RPMI7951 (cell line): Measurements from ENCODE around the gene SV2B. TPM values are rescaled to one million over a fixed set of nuclear protein-coding genes. Genes with fewer than 3 reads are reported as not detected.

ENCODE experiments used
- DNase-seq: peaks from one replicate; pipeline ENCODE4 v3.0.0-alpha.2; 2012; ENCODE audit warnings: low read depth
- total RNA-seq: library from RNA; depleted of rRNA; stranded (reverse); fragments of >200 nt; shearing (Covaris generic); gene quantifications from 2 replicates; pipeline ENCODE4 v1.2.3, GENCODE V29; 2014

The SV2B gene
- total RNA-seq, 1 experiment from 2014 or later: not detected

DNA sequence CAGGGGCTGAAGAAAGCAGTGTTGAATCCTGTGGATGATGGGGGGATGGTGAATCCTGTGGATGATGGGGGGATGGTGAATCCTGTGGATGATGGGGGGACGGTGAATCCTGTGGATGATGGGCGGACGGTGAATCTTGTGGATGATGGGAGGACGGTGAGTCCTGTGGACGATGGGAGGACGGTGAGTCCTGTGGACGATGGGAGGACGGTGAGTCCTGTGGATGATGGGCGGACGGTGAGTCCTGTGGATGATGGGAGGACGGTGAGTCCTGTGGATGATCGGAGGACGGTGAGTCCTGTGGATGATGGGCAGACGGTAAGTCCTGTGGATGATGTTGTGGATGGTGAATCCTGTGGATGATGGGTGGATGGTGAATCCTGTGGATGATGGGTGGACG, 170.7 kb downstream of the SV2B start:
- no peak for DNase-seq

DNA sequence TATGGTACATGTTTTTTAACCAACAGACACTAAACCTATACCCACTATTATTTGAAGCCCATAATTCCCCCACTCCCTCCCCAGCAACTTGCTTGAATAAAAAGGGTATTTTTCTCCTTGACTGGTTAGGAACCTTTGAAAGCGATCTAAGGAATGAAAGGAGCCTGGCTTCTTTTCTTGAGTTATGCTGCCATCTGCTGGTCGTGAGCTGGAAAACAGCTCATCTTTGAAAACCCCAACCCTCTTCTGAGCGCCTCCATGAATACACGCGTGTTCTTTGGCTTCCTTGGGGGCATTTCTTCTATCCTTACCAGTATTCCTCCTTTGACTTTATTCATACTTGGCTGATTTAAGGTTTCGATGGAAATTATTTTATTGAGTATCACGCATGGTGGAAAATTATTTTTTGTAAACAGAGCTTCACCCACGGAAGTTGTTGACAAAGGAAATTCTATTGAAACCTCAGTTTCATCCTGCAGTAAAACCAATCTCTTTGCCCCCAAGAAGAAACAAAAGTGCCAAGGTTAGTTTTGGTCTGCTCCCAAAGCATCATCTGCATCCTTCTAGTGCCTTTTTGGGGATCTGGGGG, 171.6 kb downstream of the SV2B start:
- DNase-seq: peak; percentile 63

DNA sequence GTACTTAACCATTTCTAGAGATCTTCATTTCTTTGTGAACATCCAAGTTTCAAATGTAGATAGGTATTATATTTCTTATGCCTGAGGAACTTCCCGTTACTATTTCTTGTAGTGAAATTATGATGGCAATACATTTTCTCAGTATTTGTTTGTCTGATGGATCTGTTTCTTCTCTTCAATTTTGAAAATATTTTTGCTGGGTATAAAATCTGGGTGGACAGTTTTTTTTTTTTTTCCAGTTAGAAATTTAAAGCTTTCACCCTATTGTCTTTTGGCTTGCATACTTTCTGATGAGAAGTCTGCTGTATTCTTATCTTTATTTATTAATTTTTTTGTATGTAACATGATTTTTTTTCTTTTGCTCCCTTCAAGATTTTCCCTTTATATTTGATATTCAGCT, 175.8 kb downstream of the SV2B start:
- DNase-seq: no peak

DNA sequence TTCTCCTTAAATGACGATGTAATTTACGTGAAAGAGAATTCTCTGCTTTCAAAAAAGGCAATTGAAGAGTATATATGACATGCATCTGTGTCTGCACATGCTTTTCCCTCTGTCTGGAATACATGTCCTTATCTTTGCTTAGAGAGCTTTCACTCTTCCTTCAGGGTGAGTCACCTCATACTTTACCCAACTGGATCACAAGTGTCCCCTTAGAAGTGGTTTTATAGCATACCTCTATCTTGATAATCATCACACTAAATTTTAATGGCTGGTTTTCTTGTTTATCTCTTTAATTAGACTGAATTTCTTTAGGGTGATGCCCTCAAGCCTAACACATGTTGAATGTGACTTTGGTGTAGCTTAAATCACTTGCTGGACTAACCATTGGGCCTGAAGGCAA, 178.9 kb downstream of the SV2B start:
- peak; percentile 64 for DNase-seq

DNA sequence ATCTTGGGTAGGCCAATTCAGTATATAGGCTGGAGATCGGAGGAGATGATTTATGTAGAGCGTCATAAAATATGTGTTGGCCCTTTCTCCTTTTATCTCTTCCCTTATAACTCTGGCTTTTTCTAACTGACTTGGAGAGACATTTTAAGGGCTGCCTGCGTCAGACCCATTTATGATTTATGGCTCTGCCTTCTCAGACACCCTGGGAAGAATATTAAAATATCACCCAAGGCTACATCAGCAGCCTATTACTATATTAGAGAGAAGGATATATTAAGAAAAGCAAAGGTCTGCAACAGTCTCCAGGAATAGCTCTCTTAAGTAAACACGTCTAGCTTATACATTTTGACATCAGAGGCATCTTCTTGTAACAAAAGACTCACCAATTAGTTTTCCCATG, 179.4 kb downstream of the SV2B start:
- no peak for DNase-seq

DNA sequence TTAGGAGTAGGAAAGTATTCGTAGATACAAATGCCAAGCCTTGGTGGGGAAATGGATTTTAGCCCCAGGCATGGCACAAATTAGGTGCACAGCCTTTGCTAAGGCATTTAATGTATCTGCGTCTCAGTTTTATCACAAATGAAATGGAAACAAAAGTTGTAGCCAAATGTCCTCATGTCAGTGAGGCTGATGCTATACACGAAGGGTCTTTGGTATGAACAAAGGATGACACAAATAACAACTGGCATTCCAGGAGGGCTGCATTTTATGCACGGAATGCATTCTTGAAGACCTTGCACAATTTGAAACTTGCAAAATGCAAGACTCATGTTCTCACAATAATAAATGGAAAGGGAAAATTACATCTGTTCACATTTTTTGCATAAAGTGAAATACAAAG, 181.9 kb downstream of the SV2B start:
- DNase-seq: no peak

DNA sequence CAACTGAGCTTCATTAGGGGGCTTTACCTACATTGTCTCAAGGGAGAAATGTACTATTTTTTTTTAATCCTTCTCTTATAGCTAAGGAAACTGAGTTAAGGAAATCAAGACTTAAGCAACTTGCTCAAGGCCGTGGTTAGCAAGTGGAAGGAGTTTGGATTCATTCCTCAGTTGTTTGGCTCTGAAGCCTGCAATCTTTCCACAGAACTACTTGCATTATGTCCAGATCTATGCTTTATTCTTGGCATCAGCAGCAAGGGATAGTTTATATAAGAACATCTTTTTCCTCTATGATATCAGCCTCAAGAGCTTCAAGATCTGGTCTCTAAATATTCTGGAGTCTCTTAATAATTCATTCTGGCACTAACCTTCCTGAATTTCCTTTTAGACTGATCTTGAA, 182.4 kb downstream of the SV2B start:
- DNase-seq: no peak

DNA sequence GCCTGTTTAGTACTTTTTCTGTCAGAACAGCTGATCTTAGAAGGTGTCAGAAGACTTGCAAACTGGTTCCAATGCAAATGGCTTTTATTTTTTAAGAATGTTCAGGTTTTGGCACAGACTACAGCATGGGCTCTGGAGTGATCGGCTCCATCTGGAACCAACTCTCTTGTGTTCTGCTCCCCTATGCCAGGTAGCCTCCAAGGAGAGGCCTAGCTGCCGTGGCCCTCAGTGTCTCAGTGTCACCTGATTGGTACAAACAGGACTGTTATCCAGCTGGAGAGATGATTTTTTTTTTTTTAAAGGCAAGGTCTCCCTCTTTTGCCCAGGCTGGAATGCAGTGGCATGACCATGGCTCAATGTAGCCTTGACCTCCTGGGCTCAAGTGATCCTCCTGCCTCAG, 183.1 kb downstream of the SV2B start:
- DNase-seq: no peak

DNA sequence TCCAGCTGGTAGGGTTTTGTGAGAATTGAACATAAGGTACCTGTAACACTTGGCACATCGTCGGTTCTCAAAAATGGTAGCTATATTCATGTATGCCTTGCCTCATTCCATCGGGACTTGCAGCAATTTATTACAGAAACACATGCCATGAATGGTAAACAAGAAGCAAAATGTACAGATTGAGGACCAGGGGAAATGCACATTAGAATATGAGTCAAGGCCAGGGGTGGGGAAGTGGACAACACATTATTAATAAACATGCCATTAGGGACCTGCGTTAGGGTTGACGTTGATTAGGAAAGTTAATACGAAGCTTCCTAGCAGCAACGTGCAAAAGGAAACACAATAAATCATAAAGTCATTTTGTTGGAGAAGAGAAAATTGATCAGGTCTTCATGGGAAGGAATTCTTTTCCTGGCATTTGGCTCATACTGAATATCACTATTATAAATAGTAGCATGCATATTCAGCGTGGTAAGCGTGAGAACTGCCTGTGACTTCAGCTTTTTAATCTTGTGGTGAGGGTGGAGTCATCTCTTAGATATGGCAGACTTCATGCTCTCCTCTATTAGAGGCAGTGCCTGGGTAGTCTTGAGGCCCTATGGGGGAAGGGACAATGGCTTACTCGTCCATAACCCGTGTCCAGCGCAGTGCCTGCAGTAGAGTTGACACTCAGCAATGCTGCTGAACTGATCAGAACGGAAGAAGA, 184.9 kb downstream of the SV2B start:
- no peak for DNase-seq

DNA sequence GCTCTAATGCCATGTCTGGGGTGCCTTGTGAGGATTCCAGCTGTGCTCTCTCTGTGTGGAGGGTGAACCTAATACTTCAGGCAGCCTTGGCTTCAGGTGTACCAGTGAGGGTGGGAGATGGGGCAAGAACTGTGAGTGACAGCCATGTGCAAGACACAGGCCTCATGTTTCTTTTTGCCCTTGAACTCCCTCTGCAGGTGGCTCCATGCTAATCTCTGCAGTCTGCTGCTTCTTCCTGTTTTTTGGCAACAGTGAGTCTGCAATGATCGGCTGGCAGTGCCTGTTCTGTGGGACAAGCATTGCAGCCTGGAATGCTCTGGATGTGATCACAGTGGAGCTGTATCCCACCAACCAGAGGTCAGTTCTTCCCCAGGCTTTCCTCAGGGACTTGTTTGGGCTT, 189.3 kb downstream of the SV2B start:
- DNase-seq: no peak

DNA sequence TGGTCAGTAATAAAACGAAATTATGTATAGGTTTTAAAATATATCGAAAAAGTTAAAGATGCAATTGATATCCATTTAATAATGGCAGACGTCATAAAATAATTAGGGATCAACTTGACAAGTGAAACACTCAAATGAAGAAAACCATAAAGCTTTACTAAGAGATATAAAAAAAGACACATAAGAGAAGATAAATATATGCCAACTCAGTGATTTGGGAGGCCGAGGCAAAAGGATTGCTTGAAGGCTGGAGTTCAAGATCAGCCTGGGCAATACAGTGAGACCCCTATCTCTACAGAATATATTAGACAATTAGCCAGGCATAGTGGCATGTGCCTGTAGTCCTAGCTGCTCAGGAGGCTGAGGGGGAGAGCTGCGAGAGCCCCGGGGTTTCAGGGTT, 190.5 kb downstream of the SV2B start:
- DNase-seq: no peak

DNA sequence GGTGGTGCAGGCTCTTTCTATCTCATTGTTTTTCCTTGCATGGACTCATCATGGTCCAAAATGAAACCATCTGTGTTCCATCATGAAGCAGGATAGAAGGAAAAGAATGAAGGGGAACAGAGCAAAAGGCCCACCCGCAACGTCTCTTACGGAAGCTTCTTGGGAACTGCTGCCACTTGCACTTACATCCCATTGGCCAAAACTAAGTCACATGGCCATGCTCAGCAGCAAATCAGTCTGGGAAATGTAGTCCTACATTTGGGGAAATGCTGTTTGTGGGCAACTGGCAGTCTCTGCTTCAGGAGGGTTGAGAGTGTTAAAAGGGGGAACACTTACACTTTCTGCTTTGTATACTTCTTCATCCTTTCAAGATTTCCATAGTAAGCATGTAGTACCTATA, 191.6 kb downstream of the SV2B start:
- peak; percentile 53 for DNase-seq

DNA sequence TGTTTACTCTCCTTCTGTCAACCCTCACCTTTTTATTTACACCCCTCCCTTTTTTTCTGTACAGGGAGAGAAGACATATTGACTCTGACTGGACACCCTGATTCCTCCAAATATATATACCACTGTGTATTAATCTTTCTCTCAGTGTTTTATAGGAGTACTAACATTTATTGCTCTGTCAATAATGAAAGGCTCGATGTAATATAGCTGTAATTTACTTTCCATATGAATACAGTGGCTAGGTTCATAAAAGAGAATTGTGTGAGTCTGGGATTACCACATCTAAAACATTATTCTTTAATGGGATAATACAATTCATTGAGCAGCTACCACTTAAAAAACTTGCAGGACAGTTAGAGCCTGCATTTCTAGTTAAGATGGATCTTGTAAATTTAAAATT, 194.3 kb downstream of the SV2B start:
- DNase-seq: no peak

DNA sequence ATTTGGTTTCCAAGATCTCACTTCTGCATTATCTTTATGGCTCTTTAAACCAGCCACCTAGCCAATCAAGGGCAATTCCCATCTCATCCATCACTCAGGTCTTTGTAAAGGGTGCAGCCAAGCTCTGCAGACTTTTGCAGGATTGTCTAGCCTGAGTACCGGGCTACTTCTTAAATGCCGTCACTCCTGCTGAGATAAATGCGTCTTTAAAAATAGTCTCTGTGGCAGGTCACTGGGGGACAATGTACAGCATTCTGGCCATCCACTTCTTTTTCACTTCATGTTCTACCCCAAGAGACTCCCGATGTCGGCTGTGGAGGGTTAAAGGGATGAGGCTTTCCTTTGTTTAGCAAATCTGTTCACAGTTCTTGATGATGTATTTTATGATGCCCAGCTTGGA, 194.7 kb downstream of the SV2B start:
- no peak for DNase-seq

DNA sequence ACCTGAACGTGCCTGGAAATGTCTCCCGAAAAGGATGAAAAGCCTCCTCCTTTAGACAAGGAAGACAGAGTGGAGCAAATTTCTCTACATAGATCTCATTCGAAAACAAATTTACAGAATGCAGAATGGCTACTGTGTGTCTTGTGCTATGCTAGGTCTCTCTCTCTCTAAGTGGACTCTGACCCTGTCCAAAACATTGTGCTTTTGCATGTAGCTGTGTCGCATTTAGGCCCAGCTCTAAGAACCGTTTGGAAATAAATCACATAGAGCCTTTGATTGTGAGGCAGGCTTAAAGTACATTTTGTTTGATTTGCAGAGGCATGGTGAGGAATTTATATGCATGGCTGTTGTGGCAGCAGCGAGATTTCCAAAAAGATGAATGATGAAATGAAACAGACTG, 198.0 kb downstream of the SV2B start:
- DNase-seq: no peak

DNA sequence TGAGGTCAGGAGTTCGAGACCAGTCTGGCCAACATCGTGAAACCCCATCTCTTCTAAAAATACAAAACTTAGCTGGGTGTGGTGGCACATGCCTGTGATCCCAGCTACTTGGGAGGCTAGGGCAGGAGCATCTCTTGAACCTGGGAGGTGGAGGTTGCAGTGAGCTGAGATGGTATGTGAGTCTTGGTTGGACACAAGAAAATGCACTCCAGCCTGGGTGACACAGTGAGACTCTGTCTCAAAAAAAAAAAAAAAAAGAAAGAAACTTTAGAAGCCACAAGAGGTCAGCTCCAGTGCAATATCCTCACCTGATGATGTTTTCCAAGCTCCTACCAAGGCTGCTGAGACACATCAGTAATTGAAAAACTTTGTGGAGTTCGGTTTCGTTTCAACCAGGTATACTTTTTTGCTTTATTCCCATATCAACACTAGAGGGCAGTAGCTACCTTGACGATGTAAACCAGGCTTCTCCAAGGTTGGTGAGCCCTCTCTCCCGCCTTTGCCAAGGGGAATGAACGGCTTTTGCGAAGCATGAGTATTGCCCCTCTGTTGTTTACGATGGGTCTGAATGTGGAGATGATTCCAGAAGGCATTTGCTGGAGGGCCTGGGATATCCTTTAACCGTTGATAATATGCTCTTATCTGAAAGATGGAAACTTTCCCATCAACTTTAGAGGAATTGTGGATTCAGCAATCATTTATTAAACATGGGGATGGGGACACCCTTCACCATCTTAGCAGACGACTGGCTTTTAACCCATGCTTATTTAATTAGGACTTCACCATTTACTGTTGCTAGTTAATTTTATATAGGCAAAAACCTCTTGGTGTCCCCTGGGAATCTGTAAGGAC, 202.8 kb downstream of the SV2B start:
- peak; percentile 67 for DNase-seq

DNA sequence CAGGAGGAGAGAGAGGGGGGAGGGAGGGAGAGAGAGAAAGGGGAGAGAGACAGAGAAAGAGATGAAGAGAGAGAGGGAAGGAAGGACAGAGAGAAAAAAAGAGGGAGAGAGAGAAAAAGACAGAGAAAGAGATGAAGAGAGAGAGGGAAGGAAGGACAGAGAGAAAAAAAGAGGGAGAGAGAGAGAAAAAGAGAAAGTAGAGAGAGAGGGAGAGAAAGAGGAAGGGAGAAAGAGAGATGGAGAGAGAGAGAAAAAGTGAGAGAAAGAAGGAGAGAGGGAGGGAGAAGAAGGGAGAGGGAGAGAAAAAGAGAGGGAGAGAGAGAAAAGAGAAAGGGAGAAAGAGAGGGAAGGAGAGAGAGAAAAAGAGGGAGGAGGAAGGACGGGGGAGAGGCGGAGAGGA, 204.2 kb downstream of the SV2B start:
- no peak for DNase-seq

DNA sequence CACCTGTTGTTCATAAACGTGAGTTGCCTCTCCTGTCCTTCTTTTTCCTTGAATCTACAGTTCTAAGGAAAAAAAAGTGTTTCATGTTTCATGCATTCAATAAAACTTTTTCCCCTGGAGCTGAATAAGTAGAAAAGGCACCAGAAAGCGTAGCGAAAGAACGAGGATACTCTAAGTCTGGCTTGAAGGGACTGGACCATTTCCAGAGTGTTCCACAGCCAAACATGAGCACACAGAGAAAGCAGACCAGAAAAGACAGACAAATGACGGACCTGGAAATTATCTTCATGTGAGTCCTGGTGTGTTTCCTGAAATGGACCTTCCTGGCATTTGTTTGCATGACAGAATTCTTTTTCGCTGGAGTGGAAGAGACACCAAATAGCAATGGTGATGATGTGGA, 204.7 kb downstream of the SV2B start:
- DNase-seq: no peak

DNA sequence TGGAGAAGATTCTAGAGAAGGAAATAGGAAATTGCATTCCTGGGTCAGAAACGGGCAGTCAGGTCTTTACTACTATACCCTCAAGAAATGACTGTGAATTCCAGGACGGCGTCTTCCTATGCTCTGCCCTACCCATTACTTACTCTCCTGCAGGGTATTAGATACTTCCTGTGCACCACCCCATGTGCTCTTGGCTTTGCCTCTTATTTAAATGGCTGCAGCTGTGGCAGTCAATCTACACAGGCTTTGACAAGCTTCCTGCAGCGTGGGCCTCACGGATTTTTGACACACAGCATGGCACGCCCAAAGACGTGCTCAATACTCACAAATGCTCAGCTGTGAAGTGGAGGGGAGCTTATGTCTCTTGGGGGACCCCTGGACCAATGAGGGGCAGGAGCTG, 206.1 kb downstream of the SV2B start:
- no peak for DNase-seq

DNA sequence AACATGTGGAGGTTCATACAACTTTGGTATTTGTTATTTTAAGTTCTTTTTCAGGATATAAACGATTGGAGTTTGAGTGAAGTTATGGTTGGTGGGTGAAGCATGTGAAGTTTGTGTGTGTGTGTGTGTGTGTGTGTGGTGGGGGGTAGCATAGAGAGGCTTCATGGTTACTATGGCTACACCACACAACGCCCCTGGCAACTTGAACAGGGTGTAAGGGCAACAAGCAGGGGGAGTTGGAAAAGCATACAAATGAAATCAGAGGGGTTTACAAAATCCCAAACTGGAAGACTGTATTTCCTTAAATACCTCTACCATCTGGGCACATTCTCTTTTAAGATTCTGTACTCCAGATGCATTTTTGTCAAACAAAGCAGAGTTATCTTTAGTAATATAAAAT, 207.5 kb downstream of the SV2B start:
- no peak for DNase-seq

DNA sequence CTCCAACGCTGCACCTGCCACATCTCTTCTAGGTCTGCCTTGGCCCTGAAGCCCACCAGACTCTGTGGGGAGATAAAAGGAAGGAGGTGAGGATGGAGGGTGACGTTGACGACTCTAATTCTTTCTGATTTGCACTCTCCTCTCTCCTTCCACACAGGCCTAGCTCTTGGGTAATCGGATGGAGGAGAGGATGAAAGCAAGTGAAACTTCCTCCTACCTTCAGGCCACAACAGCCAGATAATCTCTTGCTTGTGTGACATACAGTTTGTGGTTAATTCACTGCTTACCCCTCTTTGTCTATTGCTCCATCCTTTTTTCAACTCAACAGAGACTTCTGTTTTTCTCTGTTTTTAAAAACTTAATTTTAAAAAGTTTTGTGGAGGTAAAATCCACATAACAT, 208.1 kb downstream of the SV2B start:
- DNase-seq: no peak

DNA sequence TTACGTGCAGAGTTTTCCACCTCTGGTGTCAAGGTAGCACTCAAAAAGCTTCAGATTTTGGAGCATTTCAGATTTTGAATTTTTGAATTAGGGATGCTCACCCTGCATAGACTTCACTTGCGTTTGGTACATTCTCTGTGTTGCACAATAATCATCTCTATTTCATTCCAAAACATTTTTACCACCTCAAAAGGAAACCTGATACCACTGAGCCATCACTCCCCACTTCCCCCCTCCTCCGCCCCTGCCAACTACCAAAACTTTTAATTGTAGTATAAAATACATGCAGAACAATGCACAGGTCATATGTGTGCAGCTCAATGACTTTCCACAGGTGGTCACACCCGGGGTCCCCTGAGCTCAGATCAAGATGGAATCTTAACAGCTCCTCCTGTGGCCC, 208.8 kb downstream of the SV2B start:
- DNase-seq: no peak

DNA sequence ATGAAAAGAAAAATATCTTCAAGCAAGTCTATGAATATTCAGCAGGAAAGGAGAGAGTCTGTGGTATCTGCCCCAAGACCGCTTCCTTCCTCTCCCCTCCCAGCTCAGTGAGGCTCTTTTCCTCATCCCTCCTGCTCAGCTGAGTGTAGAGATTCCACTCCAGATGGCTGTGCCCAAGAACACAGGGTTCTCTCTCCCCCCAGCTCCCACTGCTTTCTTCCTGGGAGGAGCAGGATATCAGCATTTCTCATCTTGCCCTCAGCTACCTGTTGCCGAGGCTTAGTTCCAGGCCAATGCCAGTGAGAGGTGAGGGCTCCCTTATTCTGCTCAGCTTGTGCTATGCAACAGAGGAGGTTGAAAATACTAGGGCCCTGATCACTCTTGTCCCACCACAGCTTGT, 211.9 kb downstream of the SV2B start:
- no peak for DNase-seq
